ENCODE results near the gene ETV4.

DNA sequence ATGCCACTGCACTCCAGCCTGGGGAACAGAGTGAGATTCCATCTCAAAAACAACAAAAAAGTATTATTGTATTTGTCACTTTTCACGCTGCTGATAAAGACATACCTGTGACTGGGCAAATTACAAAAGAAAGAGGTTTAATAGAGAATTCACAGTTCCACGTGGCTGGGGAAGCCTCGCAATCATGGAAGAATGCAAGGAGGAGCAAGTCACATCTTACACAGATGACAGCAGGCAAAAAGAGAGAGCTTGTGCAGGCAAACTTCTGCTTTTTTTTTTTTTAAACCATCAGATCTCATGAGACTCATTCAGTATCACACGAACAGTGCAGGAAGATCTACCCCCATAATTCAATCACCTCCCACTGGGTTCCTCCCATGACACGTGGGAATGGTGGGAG is 41.5 kb upstream of the ETV4 start:
- TF ChIP-seq CTCF (conservative IDR thresholded peaks at IDR 0.05 in 1 of 2, IDR thresholded peaks at IDR 0.05 in 1 of 2; ENCODE audit: low read depth in 1 of 2, low read length in 2 of 2) (no peak), EZH2 (IDR thresholded peaks at IDR 0.05; ENCODE audit: low read length, missing control alignments) (no peak)

Measured in fibroblast of lung (primary cell).